SU-DHL-6 (cell line): ENCODE data around the gene PDLIM4.

Experiments used
- H2AFZ ChIP-seq: fragments of 200-600 bp; sonication (generic); 2 replicates; pipeline ENCODE4 v1.6.1; 2014; ENCODE audit warnings: low read depth, mild to moderate bottlenecking, moderate library complexity, mixed read lengths, antibody characterized with exemption, low read length; ENCODE audit not compliant: severe bottlenecking
- H3F3A ChIP-seq: fragments of 200-600 bp; shearing (Covaris generic); 2 replicates; pipeline ENCODE4 v1.6.0; 2016; ENCODE audit warnings: antibody characterized with exemption, mild to moderate bottlenecking; ENCODE audit not compliant: insufficient read depth
- H3K27ac ChIP-seq: fragments of 200-600 bp; sonication (generic); 2 replicates; pipeline ENCODE4 v1.5.1; 2016; ENCODE audit warnings: low read depth, mild to moderate bottlenecking, low read length, moderate library complexity, mixed read lengths
- H3K27me3 ChIP-seq: fragments of 200-600 bp; sonication (generic), shearing (Covaris generic); 2 replicates; pipeline ENCODE4 v1.6.0; 2014; ENCODE audit warnings: mild to moderate bottlenecking, low read length
- H3K36me3 ChIP-seq: fragments of 200-600 bp; sonication (generic); 2 replicates; pipeline ENCODE4 v1.6.1; 2014; ENCODE audit warnings: mild to moderate bottlenecking, low read length, mixed read lengths
- H3K4me2 ChIP-seq: fragments of 300-600, 200-600 bp; shearing (Covaris generic), sonication (generic); 2 replicates; pipeline ENCODE4 v1.6.0; 2014; ENCODE audit warnings: low read length, low read depth, mild to moderate bottlenecking; ENCODE audit not compliant: poor library complexity, severe bottlenecking
- H3K4me3 ChIP-seq: fragments of 200-600 bp; sonication (generic); 2 replicates; pipeline ENCODE4 v1.5.1; 2014; ENCODE audit warnings: antibody characterized with exemption, low read length, mild to moderate bottlenecking, mixed read lengths; ENCODE audit not compliant: insufficient read depth, poor library complexity, severe bottlenecking
- H3K79me2 ChIP-seq: fragments of 200-600 bp; sonication (generic); 2 replicates; pipeline ENCODE4 v1.6.1; 2014; ENCODE audit warnings: mild to moderate bottlenecking, low read length, moderate library complexity; ENCODE audit not compliant: insufficient read depth
- H3K9ac ChIP-seq: fragments of 200-600 bp; sonication (generic); 2 replicates; pipeline ENCODE4 v1.7.0; 2014; ENCODE audit warnings: mild to moderate bottlenecking, low read length
- H3K9me2 ChIP-seq: fragments of 200-600 bp; sonication (generic); replicated peaks from 2 replicates; pipeline ENCODE4 v1.6.1; 2014; ENCODE audit warnings: low read length; ENCODE audit not compliant: insufficient read depth
- H3K9me3 ChIP-seq: fragments of 200-600 bp; sonication (generic); 2 replicates; pipeline ENCODE4 v1.6.1; 2014; ENCODE audit warnings: low read length, mixed read lengths; ENCODE audit not compliant: insufficient read depth
- H4K20me1 ChIP-seq: fragments of 200-600 bp; sonication (generic); 2 replicates; pipeline ENCODE4 v1.6.1; 2014; ENCODE audit warnings: low read depth, mild to moderate bottlenecking, antibody characterized with exemption, low read length, moderate library complexity, mixed read lengths
- EZH2phosphoT487 ChIP-seq: fragments of 200-600 bp; sonication (generic), shearing (Covaris generic); conservative IDR thresholded peaks from 2 replicates; pipeline ENCODE4 v1.6.1; 2018; ENCODE audit warnings: mild to moderate bottlenecking, antibody characterized with exemption, low read length, moderate library complexity, mixed read lengths
- TF ChIP-seq, protein P1 (sequence below): fragments of 200-600 bp; sonication (generic); IDR thresholded peaks from one replicate; pipeline ENCODE4 v1.5.1; 2017; ENCODE audit warnings: antibody characterized with exemption, mild to moderate bottlenecking, low read length, moderate library complexity; ENCODE audit not compliant: insufficient read depth, poor library complexity, severe bottlenecking

PDLIM4 gene

GRCh38 chr5:132238169-132238744 lies 19.2 kb upstream of the PDLIM4 start:
- Histone ChIP-seq H3F3A (no peaks in the 10 kb centered on the region), H3K27ac (no peak overlapping the region), H4K20me1 (no peaks in the 10 kb centered on the region), H3K4me2 (no peak overlapping the region), H3K9me2 (no peaks in the 10 kb centered on the region), H3K9ac (no peak overlapping the region), H3K36me3 (no peaks in the 10 kb centered on the region), H3K4me3 (no peak overlapping the region), H3K79me2 (no peaks in the 10 kb centered on the region), H3K9me3 (no peaks in the 10 kb centered on the region), H2AFZ (no peak overlapping the region), H3K27me3 (no peaks in the 10 kb centered on the region)
- TF ChIP-seq EZH2phosphoT487, result no peak
- TF ChIP-seq, protein P1, sequence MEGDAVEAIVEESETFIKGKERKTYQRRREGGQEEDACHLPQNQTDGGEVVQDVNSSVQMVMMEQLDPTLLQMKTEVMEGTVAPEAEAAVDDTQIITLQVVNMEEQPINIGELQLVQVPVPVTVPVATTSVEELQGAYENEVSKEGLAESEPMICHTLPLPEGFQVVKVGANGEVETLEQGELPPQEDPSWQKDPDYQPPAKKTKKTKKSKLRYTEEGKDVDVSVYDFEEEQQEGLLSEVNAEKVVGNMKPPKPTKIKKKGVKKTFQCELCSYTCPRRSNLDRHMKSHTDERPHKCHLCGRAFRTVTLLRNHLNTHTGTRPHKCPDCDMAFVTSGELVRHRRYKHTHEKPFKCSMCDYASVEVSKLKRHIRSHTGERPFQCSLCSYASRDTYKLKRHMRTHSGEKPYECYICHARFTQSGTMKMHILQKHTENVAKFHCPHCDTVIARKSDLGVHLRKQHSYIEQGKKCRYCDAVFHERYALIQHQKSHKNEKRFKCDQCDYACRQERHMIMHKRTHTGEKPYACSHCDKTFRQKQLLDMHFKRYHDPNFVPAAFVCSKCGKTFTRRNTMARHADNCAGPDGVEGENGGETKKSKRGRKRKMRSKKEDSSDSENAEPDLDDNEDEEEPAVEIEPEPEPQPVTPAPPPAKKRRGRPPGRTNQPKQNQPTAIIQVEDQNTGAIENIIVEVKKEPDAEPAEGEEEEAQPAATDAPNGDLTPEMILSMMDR, result peak; percentile 70

DNA sequence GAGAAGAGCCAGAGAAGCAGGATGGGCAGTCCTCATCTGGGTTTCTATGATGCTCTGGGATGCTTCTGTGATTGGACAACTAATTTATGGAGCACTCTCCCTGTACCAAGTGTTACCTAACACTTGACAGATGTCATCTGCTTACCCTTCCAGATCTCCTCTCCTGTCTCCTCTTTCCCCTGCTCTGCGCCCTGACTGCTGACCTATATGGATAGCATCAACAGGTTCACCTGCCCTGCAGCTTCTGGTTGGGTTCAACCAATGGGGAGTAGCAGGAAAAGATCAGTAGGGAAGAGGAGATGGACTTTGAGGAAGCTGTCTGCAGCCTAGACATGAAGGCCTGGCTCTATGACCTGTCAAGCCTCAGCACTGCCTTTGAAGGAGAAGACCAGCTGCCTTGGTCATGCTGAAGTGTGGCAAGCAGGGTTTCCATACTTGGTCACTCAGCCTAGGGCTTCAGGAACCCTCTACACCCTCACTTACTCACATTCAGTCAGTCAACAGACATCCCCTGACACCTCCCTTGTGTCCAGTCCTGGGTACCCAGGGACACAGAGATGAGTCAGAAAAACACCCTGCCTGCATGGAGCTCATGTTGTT lies 18.5 kb upstream of the PDLIM4 start:
- no peak overlapping the region for H2AFZ ChIP-seq
- no peaks in the 10 kb centered on the region for H3K36me3 ChIP-seq
- H4K20me1 ChIP-seq, result no peaks in the 10 kb centered on the region
- no peak overlapping the region for H3K9ac ChIP-seq
- H3K79me2 ChIP-seq, result no peaks in the 10 kb centered on the region
- no peaks in the 10 kb centered on the region for H3K9me2 ChIP-seq
- TF ChIP-seq EZH2phosphoT487, result no peak
- TF ChIP-seq, protein P1, result no peak
- H3K4me3 ChIP-seq, result no peak overlapping the region
- H3K27me3 ChIP-seq, result no peaks in the 10 kb centered on the region
- no peak overlapping the region for H3K4me2 ChIP-seq
- no peaks in the 10 kb centered on the region for H3K9me3 ChIP-seq
- H3K27ac ChIP-seq, result no peak overlapping the region
- H3F3A ChIP-seq, result no peaks in the 10 kb centered on the region

DNA sequence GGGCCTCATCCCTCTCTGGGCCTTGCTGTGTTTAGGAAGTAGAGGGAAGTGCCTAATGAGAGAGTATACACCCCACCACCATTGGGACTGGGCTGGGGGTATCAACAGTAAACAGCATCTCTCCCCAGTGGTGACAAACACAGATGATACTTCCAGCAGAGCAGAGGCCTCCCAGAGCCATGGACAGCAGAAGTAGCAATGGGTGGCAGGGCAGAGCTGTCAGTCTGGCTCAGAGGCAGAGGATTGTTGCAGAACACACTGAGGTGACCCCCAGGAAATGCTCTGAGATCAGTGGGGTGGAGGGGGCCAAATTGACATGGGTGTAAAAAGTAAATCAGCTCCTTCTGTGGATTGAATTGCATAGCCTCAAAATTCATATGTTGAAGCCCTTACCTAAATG lies 17.7 kb upstream of the PDLIM4 start:
- TF ChIP-seq, protein P1, result no peak
- no peak for TF ChIP-seq EZH2phosphoT487
- no peaks in the 10 kb centered on the region for H3K9me2 ChIP-seq
- H4K20me1 ChIP-seq, result no peaks in the 10 kb centered on the region
- H3K79me2 ChIP-seq, result no peaks in the 10 kb centered on the region
- no peaks in the 10 kb centered on the region for H3K9me3 ChIP-seq
- H3F3A ChIP-seq, result no peaks in the 10 kb centered on the region
- H2AFZ ChIP-seq, result no peak overlapping the region
- H3K27me3 ChIP-seq, result no peaks in the 10 kb centered on the region
- no peak overlapping the region for H3K9ac ChIP-seq
- H3K36me3 ChIP-seq, result no peaks in the 10 kb centered on the region
- H3K27ac ChIP-seq, result no peak overlapping the region
- H3K4me3 ChIP-seq, result no peak overlapping the region
- H3K4me2 ChIP-seq, result no peak overlapping the region
